Mucosa of rectum (tissue), 2 donors: ENCODE results near the gene ACTL8.

Source experiments
- H3K27ac ChIP-seq, 2 donors: one replicate each; pipeline ENCODE4 v1.7.0; 2013; ENCODE audit warnings: inconsistent platforms in 2 of 2, low read depth in 2 of 2, low read length in 2 of 2
- H3K27me3 ChIP-seq, 2 donors: one replicate each; pipeline ENCODE4 v1.7.0; 2013; ENCODE audit warnings: low read length in 2 of 2; ENCODE audit not compliant: control insufficient read depth in 2 of 2, insufficient read depth in 2 of 2
- H3K36me3 ChIP-seq, 2 donors: one replicate each; pipeline ENCODE4 v1.7.0; 2013; ENCODE audit warnings: low read length in 2 of 2; ENCODE audit not compliant: control insufficient read depth in 2 of 2, insufficient read depth in 2 of 2
- H3K4me1 ChIP-seq, 2 donors: one replicate each; pipeline ENCODE4 v1.7.0; 2013; ENCODE audit warnings: low read length in 2 of 2, mild to moderate bottlenecking in 1 of 2; ENCODE audit not compliant: control insufficient read depth in 2 of 2, insufficient read depth in 2 of 2
- H3K4me3 ChIP-seq, 2 donors: one replicate each; pipeline ENCODE4 v1.7.0; 2013; ENCODE audit warnings: low read length in 2 of 2
- H3K9ac ChIP-seq, 2 donors: one replicate each; pipeline ENCODE4 v1.7.0; 2013; ENCODE audit warnings: low read length in 2 of 2, low read depth in 1 of 2, mild to moderate bottlenecking in 1 of 2
- H3K9me3 ChIP-seq, 2 donors: one replicate each; pipeline ENCODE4 v1.7.0; 2013; ENCODE audit warnings: low read length in 2 of 2; ENCODE audit not compliant: control insufficient read depth in 2 of 2
- donor health status: healthy.
- donor health status: Normal muscosa, but diverticular disease.

Gene ACTL8

DNA sequence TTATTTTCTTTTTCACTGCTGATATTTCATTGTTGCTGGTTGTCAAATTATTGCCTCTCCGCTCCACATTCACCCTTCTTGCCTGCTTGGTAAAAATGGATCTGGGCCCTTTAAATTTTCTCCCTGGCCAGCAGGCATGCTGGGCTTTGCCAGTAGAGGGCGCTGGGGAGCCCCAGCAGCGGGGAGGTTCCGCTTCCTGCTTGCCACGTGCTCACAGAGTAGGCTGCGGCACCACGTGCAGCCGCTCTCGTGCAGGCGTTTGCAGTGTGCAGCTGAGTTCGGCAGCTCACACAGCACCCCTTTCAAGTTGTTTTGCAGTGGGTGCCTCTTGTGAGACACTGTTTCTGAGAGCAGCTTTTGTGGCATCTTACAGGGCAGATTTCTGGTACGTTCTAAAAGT lies at the start of gene ACTL8:
Gene ACTL8 (plus strand): TSS at position 214 of the 400 bp plus-strand sequence. CDS start 67,676 bp downstream, outside the sequence.
- Histone ChIP-seq H3K27me3 (no peaks in the 10 kb centered on the region), H3K4me3 (no peak within 1 kb of the TSS), H3K9ac (no peak within 1 kb of the TSS), H3K4me1 (no peaks in the 10 kb centered on the region), H3K9me3 (peaks cover 18 to 20% of the 10 kb centered on the region in 2 donors), H3K36me3 (no peaks in the 10 kb centered on the region), H3K27ac (no peak within 1 kb of the TSS)

DNA sequence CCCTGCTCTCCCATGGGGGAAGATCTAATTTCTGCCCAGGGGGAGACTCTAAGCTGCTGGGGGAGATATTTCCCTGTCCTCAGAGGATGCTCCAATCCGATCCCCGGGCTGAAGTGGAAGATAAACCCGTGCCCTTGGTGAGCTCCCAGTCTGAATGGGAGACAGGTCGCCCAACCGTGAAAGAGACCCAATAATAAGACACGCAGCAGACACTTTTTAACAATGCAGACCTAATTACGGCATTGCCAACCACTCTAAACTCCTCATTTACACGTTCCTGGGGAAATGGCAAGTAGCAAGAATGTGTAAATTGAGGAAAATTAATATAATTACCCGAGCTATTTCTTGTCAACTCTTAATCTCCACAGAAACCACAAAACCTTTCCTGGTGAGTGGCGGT lies 48.7 kb upstream of the ACTL8 start:
- H3K4me1 ChIP-seq: no peaks in the 10 kb centered on the region
- no peaks in the 10 kb centered on the region for H3K27me3 ChIP-seq
- H3K4me3 ChIP-seq: no peak overlapping the region
- no peak overlapping the region for H3K27ac ChIP-seq
- H3K9ac ChIP-seq: no peak overlapping the region
- H3K9me3 ChIP-seq: no peaks in the 10 kb centered on the region
- H3K36me3 ChIP-seq: no peaks in the 10 kb centered on the region

DNA sequence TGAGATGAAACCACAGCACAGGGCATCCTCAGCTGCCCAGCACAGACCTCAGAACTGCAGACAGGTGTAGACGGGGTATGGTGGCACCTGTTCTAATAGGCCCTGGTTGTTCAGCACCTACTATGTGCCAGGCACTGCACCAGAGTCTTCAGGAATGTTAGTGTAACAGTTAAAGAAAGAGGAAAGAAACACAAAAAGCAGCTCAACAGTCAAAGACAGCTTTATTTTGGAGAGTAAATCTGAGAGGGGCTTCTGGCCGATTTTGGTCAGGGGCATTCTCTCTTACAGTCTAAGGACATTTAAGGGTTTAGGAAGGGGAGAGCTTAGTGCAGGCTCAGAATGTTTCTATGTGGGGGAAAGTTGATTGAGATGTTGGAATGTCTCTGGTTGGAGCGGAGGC lies 45.2 kb upstream of the ACTL8 start:
- H3K27ac ChIP-seq: no peak overlapping the region
- peaks cover 0 to 2% of the 10 kb centered on the region in 2 donors for H3K27me3 ChIP-seq
- H3K36me3 ChIP-seq: no peaks in the 10 kb centered on the region
- H3K9me3 ChIP-seq: no peaks in the 10 kb centered on the region
- H3K4me3 ChIP-seq: no peak overlapping the region
- H3K9ac ChIP-seq: no peak overlapping the region
- H3K4me1 ChIP-seq: no peaks in the 10 kb centered on the region

- Histone ChIP-seq H3K4me3 (no peak overlapping the region), H3K27ac (no peak overlapping the region), H3K9ac (no peak overlapping the region), H3K27me3 (peaks cover 0 to 2% of the 10 kb centered on the region in 2 donors), H3K4me1 (no peaks in the 10 kb centered on the region), H3K9me3 (no peaks in the 10 kb centered on the region), H3K36me3 (no peaks in the 10 kb centered on the region)
Observed at GRCh38 chr1:17710889-17711576, 44.1 kb upstream of the ACTL8 start.

- H3K4me3 ChIP-seq: no peak overlapping the region
- no peaks in the 10 kb centered on the region for H3K36me3 ChIP-seq
- no peak overlapping the region for H3K9ac ChIP-seq
- peaks cover 0 to 2% of the 10 kb centered on the region in 2 donors for H3K27me3 ChIP-seq
- no peak overlapping the region for H3K27ac ChIP-seq
- H3K9me3 ChIP-seq: no peaks in the 10 kb centered on the region
- no peaks in the 10 kb centered on the region for H3K4me1 ChIP-seq
Observed at GRCh38 chr1:17711577-17711910, 43.6 kb upstream of the ACTL8 start.

DNA sequence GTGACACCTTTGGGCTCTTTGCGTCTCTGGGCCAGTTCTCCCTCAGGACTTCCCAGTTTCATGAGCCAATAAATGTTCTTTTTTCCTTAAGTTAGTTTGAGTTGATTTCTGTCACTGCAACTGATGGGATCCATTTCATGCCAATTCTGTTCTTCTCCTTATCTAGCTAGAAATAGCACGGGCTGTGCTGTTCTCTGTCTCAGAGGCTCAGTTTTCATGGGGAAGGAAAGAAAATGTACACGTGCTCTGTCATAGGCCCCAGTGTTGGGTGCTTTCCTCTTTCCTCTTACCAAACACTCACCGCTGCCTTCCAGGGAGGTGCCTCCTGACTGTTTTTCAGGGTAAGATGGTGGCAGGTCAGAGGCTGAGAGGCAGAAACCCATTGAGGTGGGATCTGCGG lies 43.2 kb upstream of the ACTL8 start:
- no peak overlapping the region for H3K9ac ChIP-seq
- no peaks in the 10 kb centered on the region for H3K9me3 ChIP-seq
- no peak overlapping the region for H3K27ac ChIP-seq
- H3K4me3 ChIP-seq: no peak overlapping the region
- H3K4me1 ChIP-seq: no peaks in the 10 kb centered on the region
- H3K27me3 ChIP-seq: peaks cover 0 to 2% of the 10 kb centered on the region in 2 donors
- H3K36me3 ChIP-seq: no peaks in the 10 kb centered on the region

- Histone ChIP-seq H3K4me3 (no peak overlapping the region), H3K27me3 (peaks cover 0 to 2% of the 10 kb centered on the region in 2 donors), H3K27ac (no peak overlapping the region)
Observed at GRCh38 chr1:17713993-17714392, 41.1 kb upstream of the ACTL8 start.

GRCh38 chr1:17717594-17718535 lies 37.3 kb upstream of the ACTL8 start:
- Histone ChIP-seq H3K4me3 (no peak overlapping the region), H3K9me3 (no peaks in the 10 kb centered on the region)

More at GRCh38 chr1:17713993-17714392, 41.1 kb upstream of the ACTL8 start:
- Histone ChIP-seq H3K9me3 (no peaks in the 10 kb centered on the region), H3K9ac (no peak overlapping the region), H3K4me1 (no peaks in the 10 kb centered on the region), H3K36me3 (no peaks in the 10 kb centered on the region)

GRCh38 chr1:17719874-17720273 lies 35.3 kb upstream of the ACTL8 start:
- Histone ChIP-seq H3K27me3 (peaks cover 0 to 5% of the 10 kb centered on the region in 2 donors), H3K9ac (no peak overlapping the region), H3K36me3 (no peaks in the 10 kb centered on the region), H3K9me3 (no peaks in the 10 kb centered on the region), H3K4me3 (no peak overlapping the region), H3K4me1 (no peaks in the 10 kb centered on the region), H3K27ac (no peak overlapping the region)

More at GRCh38 chr1:17717594-17718535, 37.3 kb upstream of the ACTL8 start:
- Histone ChIP-seq H3K9ac (no peak overlapping the region), H3K27me3 (peaks cover 0 to 2% of the 10 kb centered on the region in 2 donors), H3K27ac (no peak overlapping the region), H3K4me1 (no peaks in the 10 kb centered on the region), H3K36me3 (no peaks in the 10 kb centered on the region)

DNA sequence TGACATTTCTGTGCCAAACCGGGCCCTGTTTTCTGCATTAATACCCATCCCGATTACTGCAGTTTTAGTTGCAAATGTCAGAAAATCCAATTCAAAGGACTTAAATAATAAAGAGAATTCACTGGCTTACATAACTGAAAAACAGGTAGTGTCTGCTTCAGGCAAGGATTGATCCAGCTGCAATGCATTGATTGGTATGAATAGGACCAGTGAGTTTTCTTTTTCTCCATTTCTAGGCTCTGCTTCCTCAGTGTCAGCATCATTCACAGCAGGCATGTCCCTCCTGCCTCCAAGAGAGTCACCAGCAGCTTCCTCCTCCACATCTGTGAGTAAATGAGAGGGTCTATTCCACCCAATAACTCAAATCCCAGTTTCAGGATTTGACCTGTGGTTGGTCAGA lies 33.7 kb upstream of the ACTL8 start:
- H3K36me3 ChIP-seq: no peaks in the 10 kb centered on the region
- no peak overlapping the region for H3K27ac ChIP-seq
- no peaks in the 10 kb centered on the region for H3K9me3 ChIP-seq
- H3K27me3 ChIP-seq: peaks cover 0 to 5% of the 10 kb centered on the region in 2 donors
- no peak overlapping the region for H3K9ac ChIP-seq
- H3K4me3 ChIP-seq: no peak overlapping the region
- H3K4me1 ChIP-seq: no peaks in the 10 kb centered on the region
